ENCODE results near the gene SSH2. TPM values are rescaled to one million over a fixed set of nuclear protein-coding genes. Genes with fewer than 3 reads are reported as not detected.

SSH2 gene
- total and polyA plus RNA-seq, 2 donors (not counting 1 experiment from before 2014, with no cell fraction given) = 51.5 to 183 TPM

DNA sequence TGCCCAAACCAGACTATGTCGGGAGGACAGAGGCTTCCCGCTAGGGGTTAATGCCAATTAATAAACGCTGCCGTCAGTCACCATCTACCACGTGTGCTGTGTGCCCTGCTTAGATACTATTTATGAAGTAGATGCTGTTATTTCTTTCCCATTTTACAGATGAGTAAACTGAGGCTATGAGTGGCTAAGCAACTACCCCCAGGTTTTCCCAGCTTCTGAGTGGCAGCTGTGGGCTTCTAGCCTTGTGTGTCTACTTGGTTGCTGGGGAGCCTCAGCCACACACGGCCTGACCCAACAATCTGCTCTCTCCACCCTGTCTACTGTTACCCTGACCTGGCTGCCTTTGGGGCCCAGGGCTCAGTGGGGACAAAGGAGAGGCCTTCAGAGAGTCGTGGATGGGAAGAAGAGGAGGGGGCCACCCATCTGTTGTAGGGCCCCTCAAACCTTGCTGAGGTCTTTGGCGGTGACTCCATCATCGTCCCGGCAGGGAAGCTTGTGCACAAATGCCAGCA is 347.7 kb downstream of the SSH2 start:
- no peak overlapping the region for H3K4me2 ChIP-seq (replicated peaks; ENCODE audit: low read depth, low read length, poor library complexity, severe bottlenecking)
- TF ChIP-seq, protein P1, sequence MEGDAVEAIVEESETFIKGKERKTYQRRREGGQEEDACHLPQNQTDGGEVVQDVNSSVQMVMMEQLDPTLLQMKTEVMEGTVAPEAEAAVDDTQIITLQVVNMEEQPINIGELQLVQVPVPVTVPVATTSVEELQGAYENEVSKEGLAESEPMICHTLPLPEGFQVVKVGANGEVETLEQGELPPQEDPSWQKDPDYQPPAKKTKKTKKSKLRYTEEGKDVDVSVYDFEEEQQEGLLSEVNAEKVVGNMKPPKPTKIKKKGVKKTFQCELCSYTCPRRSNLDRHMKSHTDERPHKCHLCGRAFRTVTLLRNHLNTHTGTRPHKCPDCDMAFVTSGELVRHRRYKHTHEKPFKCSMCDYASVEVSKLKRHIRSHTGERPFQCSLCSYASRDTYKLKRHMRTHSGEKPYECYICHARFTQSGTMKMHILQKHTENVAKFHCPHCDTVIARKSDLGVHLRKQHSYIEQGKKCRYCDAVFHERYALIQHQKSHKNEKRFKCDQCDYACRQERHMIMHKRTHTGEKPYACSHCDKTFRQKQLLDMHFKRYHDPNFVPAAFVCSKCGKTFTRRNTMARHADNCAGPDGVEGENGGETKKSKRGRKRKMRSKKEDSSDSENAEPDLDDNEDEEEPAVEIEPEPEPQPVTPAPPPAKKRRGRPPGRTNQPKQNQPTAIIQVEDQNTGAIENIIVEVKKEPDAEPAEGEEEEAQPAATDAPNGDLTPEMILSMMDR (IDR thresholded peaks at IDR 0.05) = no peak
- no peak for TF ChIP-seq EZH2 (IDR thresholded peaks at IDR 0.05; ENCODE audit: borderline replicate concordance, insufficient read depth, low read depth, low read length, poor library complexity, severe bottlenecking)
- peak overlapping the region; percentile 10 for H3K27ac Mint-ChIP-seq
- H3K27me3 Mint-ChIP-seq = no peaks in the 10 kb centered on the region
- DNase-seq (peak; percentile 5), ATAC-seq (ENCODE audit: low read depth) (no peak)
- H3K27ac ChIP-seq (ENCODE audit: low read length in 2 of 2) = no peak overlapping the region
- H4K20me1 ChIP-seq (ENCODE audit: control insufficient read depth, insufficient read depth, low read length, poor library complexity, severe bottlenecking) = peaks cover 43% of the 10 kb centered on the region
- intact Hi-C loops (cut with micrococcal nuclease) = no loop called here
- no peaks in the 10 kb centered on the region for H3K9me3 ChIP-seq (ENCODE audit: control extremely low read depth in 1 of 3, control insufficient read depth in 2 of 3, insufficient read depth in 1 of 3, low read length in 2 of 3)
- H3K4me3 Mint-ChIP-seq = no peak overlapping the region
- no peaks in the 10 kb centered on the region for H3K27me3 ChIP-seq (replicated peaks in 1 of 4; ENCODE audit: control extremely low read depth in 1 of 4, control insufficient read depth in 3 of 4, insufficient read depth in 4 of 4, low read length in 3 of 4)
- no peaks in the 10 kb centered on the region for H3K9me3 Mint-ChIP-seq (ENCODE audit: insufficient read depth)
- no peak overlapping the region for H3K9ac ChIP-seq (ENCODE audit: low read length)
- peaks cover 41% of the 10 kb centered on the region for H3K4me1 Mint-ChIP-seq
- ChIA-PET CTCF (interaction anchor here (8.4 to 24.3 kb wide), 2 partner anchors 10 to 30 kb away, joined by 126 to 336 read pairs; partner anchors contain the start of gene ANKRD13B), POLR2A (interaction anchor here (4.4 kb wide), 1 partner anchor 10 kb away, joined by 18 read pairs; the partner anchor contains the start of gene ANKRD13B)
- H3K4me3 ChIP-seq (ENCODE audit: control extremely low read depth in 1 of 5, extremely low read depth in 1 of 5, insufficient read depth in 1 of 5, low read depth in 2 of 5, low read length in 4 of 5) = no peak overlapping the region
- H2AFZ ChIP-seq (ENCODE audit: insufficient read depth, low read depth, low read length, poor library complexity, severe bottlenecking) = no peak overlapping the region
- WGBS (ENCODE audit: insufficient coverage) = 96% methylated on average over 4 of the region's 10 CpGs
- H3K79me2 ChIP-seq (ENCODE audit: control insufficient read depth, insufficient read depth, low read length) = peaks cover 65% of the 10 kb centered on the region
- H3K4me1 ChIP-seq (ENCODE audit: control insufficient read depth in 2 of 2, insufficient read depth in 2 of 2, low read length in 2 of 2) = peaks cover 23 to 30% of the 10 kb centered on the region in 2 donors
- peaks cover 0 to 43% of the 10 kb centered on the region in 2 experiments for H3K36me3 ChIP-seq (replicated peaks in 1 of 2; ENCODE audit: control extremely low read depth in 1 of 2, control insufficient read depth in 1 of 2, extremely low read depth in 1 of 2, insufficient read depth in 2 of 2, low read length in 1 of 2)

- ATAC-seq (ENCODE audit: low read depth) (no peak), DNase-seq (peak; percentile 11)
- Mint-ChIP-seq H3K27ac (no peak overlapping the region), H3K4me1 (peaks cover 39% of the 10 kb centered on the region), H3K9me3 (ENCODE audit: insufficient read depth) (no peaks in the 10 kb centered on the region), H3K27me3 (no peaks in the 10 kb centered on the region), H3K4me3 (no peak overlapping the region)
- Histone ChIP-seq H3K36me3 (replicated peaks in 1 of 2; ENCODE audit: control extremely low read depth in 1 of 2, control insufficient read depth in 1 of 2, extremely low read depth in 1 of 2, insufficient read depth in 2 of 2, low read length in 1 of 2) (peaks cover 0 to 49% of the 10 kb centered on the region in 2 experiments), H4K20me1 (ENCODE audit: control insufficient read depth, insufficient read depth, low read length, poor library complexity, severe bottlenecking) (peaks cover 42% of the 10 kb centered on the region), H3K9ac (ENCODE audit: low read length) (no peak overlapping the region), H3K9me3 (ENCODE audit: control extremely low read depth in 1 of 3, control insufficient read depth in 2 of 3, insufficient read depth in 1 of 3, low read length in 2 of 3) (no peaks in the 10 kb centered on the region), H3K4me2 (replicated peaks; ENCODE audit: low read depth, low read length, poor library complexity, severe bottlenecking) (no peak overlapping the region), H3K27ac (ENCODE audit: low read length in 2 of 2) (no peak overlapping the region), H3K4me1 (ENCODE audit: control insufficient read depth in 2 of 2, insufficient read depth in 2 of 2, low read length in 2 of 2) (peaks cover 22 to 24% of the 10 kb centered on the region in 2 donors), H2AFZ (ENCODE audit: insufficient read depth, low read depth, low read length, poor library complexity, severe bottlenecking) (no peak overlapping the region), H3K79me2 (ENCODE audit: control insufficient read depth, insufficient read depth, low read length) (peaks cover 59% of the 10 kb centered on the region), H3K4me3 (ENCODE audit: control extremely low read depth in 1 of 5, extremely low read depth in 1 of 5, insufficient read depth in 1 of 5, low read depth in 2 of 5, low read length in 4 of 5) (no peak overlapping the region), H3K27me3 (replicated peaks in 1 of 4; ENCODE audit: control extremely low read depth in 1 of 4, control insufficient read depth in 3 of 4, insufficient read depth in 4 of 4, low read length in 3 of 4) (no peaks in the 10 kb centered on the region)
- CTCF ChIA-PET = interaction anchor here (0.5 to 24.3 kb wide), 10 partner anchors 11 to 439 kb away, joined by 3 to 336 read pairs (median 6); partner anchors contain the start of genes ANKRD13B and SSH2
- intact Hi-C loops (cut with micrococcal nuclease) = loop anchor here (2.0 kb wide), 1 partner anchor 349 kb away; the partner anchor contains the start of gene SSH2
- POLR2A ChIA-PET = interaction anchor here (0.5 to 4.4 kb wide), 3 partner anchors 10 to 350 kb away, joined by 3 to 18 read pairs (median 4); partner anchors contain the start of gene ANKRD13B
- WGBS (ENCODE audit: insufficient coverage) = 94% methylated on average over 11 of the region's 20 CpGs
- TF ChIP-seq, protein P1 (IDR thresholded peaks at IDR 0.05) = no peak
- TF ChIP-seq EZH2 (IDR thresholded peaks at IDR 0.05; ENCODE audit: borderline replicate concordance, insufficient read depth, low read depth, low read length, poor library complexity, severe bottlenecking) = no peak
Observed at GRCh38 chr17:29581583-29582253, 348.3 kb downstream of the SSH2 start.

Data from B cell (primary cell).